Chondrocyte (in vitro differentiated cells): ENCODE results near the gene LMCD1. TPM values are rescaled to one million over a fixed set of nuclear protein-coding genes. Genes with fewer than 3 reads are reported as not detected.

Experiments used
- DNase-seq: peaks from one replicate; pipeline ENCODE4 v3.0.0; 2021; ENCODE audit warnings: mixed read lengths, low spot score
- H3K27ac Mint-ChIP-seq: one replicate; pipeline ENCODE4 v1.8.0; 2021; ENCODE audit warnings: mild to moderate bottlenecking, moderate library complexity, mixed read lengths; ENCODE audit not compliant: unreplicated experiment
- H3K27me3 Mint-ChIP-seq: 2 replicates; pipeline ENCODE4 v1.8.0; 2021; ENCODE audit warnings: low read depth, mixed read lengths
- H3K36me3 Mint-ChIP-seq: 2 replicates; pipeline ENCODE4 v1.8.0; 2021; ENCODE audit warnings: low read depth, mixed read lengths
- H3K4me1 Mint-ChIP-seq: 2 replicates; pipeline ENCODE4 v1.8.0; 2021; ENCODE audit warnings: low read depth, mild to moderate bottlenecking, mixed read lengths
- H3K4me3 Mint-ChIP-seq: one replicate; pipeline ENCODE4 v1.8.0; 2021; ENCODE audit warnings: mild to moderate bottlenecking, moderate library complexity, mixed read lengths; ENCODE audit not compliant: unreplicated experiment
- H3K9me3 Mint-ChIP-seq: 2 replicates; pipeline ENCODE4 v1.8.0; 2021; ENCODE audit warnings: low read depth, mixed read lengths
- CTCF ChIP-seq: fragments of 200-600 bp; sonication (generic); IDR thresholded peaks from 2 replicates; pipeline ENCODE4 v1.5.0; 2021; ENCODE audit warnings: antibody characterized with exemption, mild to moderate bottlenecking, moderate library complexity
- total RNA-seq: library from RNA; stranded (reverse); gene quantifications from 3 replicates; pipeline ENCODE4 v1.2.1, GENCODE V29; 2021

Gene LMCD1
- total RNA-seq, 1 donor from 2014 or later: 263 TPM

GRCh38 chr3:8486434-8486833, 15.2 kb upstream of the LMCD1 start:
- H3K27ac Mint-ChIP-seq: peak overlapping the region; percentile 80
- H3K36me3 Mint-ChIP-seq: peaks cover 6% of the 10 kb centered on the region
- H3K4me3 Mint-ChIP-seq: no peak overlapping the region
- H3K4me1 Mint-ChIP-seq: peaks cover 96% of the 10 kb centered on the region
- DNase-seq: no peak
- peaks cover 17% of the 10 kb centered on the region for H3K9me3 Mint-ChIP-seq
- no peak for TF ChIP-seq CTCF
- no peaks in the 10 kb centered on the region for H3K27me3 Mint-ChIP-seq

- Mint-ChIP-seq H3K9me3 (peaks cover 17% of the 10 kb centered on the region), H3K4me3 (no peak overlapping the region), H3K4me1 (peaks cover 97% of the 10 kb centered on the region), H3K27me3 (no peaks in the 10 kb centered on the region), H3K27ac (peak overlapping the region; percentile 67), H3K36me3 (peaks cover 6% of the 10 kb centered on the region)
- DNase-seq: no peak
- no peak for TF ChIP-seq CTCF
Observed at GRCh38 chr3:8486936-8487335, 14.7 kb upstream of the LMCD1 start.

DNA sequence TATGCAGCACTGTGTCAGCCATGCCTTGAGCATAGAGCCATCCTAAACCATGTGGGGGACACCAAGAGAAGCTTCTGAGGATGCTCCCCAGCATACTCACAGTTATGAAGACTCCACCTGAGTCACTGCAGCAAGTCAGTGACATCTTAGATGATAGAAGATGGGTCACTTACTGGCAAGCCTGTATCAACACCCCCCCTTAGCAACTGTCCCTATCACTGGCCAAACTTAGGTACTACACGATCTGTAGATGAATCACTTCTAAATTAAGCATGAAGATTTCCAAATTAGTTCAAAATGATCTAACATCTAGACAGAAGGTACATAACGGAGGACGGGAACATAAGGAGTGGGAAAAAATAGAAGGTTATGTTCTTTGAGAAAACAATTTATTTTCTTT, 13.2 kb upstream of the LMCD1 start:
- H3K27ac Mint-ChIP-seq: peak overlapping the region; percentile 67

DNA sequence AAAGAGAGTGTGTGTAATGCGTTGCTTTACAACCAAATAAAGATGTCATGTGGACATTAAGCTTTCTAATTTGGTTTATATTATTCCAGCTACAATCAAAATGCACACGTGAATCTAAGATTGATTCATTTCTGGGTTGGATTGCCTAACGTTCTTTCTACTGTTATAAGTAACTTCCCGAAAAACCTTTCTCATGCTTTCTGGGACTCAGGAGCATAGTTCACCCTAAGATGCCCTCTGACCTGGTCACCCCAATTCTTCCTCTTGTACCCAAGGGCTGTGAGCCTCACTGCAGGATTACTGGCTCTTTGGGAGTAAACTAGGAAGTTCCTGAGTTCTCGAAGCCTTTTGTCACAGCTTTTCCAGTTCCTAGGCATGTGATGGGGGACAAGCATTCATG, 12.7 kb upstream of the LMCD1 start:
- H3K27me3 Mint-ChIP-seq: no peaks in the 10 kb centered on the region
- H3K9me3 Mint-ChIP-seq: peaks cover 13% of the 10 kb centered on the region
- no peak for DNase-seq
- H3K27ac Mint-ChIP-seq: peak overlapping the region; percentile 70
- TF ChIP-seq CTCF: no peak
- H3K36me3 Mint-ChIP-seq: peaks cover 6% of the 10 kb centered on the region
- peaks cover 90% of the 10 kb centered on the region for H3K4me1 Mint-ChIP-seq
- no peak overlapping the region for H3K4me3 Mint-ChIP-seq

More for the DNA sequence above, 13.2 kb upstream of the LMCD1 start:
- Mint-ChIP-seq H3K36me3 (peaks cover 6% of the 10 kb centered on the region), H3K4me3 (no peak overlapping the region), H3K9me3 (peaks cover 13% of the 10 kb centered on the region), H3K27me3 (no peaks in the 10 kb centered on the region), H3K4me1 (peaks cover 94% of the 10 kb centered on the region)
- DNase-seq: no peak
- TF ChIP-seq CTCF: peak; percentile 20

GRCh38 chr3:8489278-8489792, 12.3 kb upstream of the LMCD1 start:
- Mint-ChIP-seq H3K4me1 (peaks cover 85% of the 10 kb centered on the region), H3K27ac (peak overlapping the region; percentile 90), H3K36me3 (peaks cover 5% of the 10 kb centered on the region), H3K4me3 (no peak overlapping the region), H3K27me3 (no peaks in the 10 kb centered on the region), H3K9me3 (peaks cover 11% of the 10 kb centered on the region)
- TF ChIP-seq CTCF: no peak
- DNase-seq: no peak
